Heart left ventricle (tissue), 13 donors: Measurements from ENCODE around the gene GNAT1.

Source experiments
- CTCF ChIP-seq, 12 donors: fragments of 200-600 bp; sonication (generic) in 4 of 12; IDR thresholded peaks; one replicate each; pipeline versions ENCODE4 v1.5.0 to v1.8.0; 2018 to 2022; ENCODE audit warnings: antibody characterized with exemption in 12 of 12, mild to moderate bottlenecking in 5 of 12
- POLR2A ChIP-seq, 2 donors: fragments of 450-650 bp; IDR thresholded peaks; one replicate each; pipeline ENCODE4 v1.6.1; 2017; ENCODE audit warnings: antibody characterized with exemption in 2 of 2, mild to moderate bottlenecking in 2 of 2, moderate library complexity in 2 of 2
- donor health status: ischemic (EF 13 %, LVEDD 7.1; RV severe dilation, severe dysfunction).
- donor health status: DM: no; HTN: yes; CAD: no.
- donor health status: DM: no; HTN: no; CAD: no.
- donor health status: ischemic (EF 25% LVEDD 6.9; RV normal size, moderate dysfunction).
- donor health status: ischemic (EF 25% LVEDD 5.7; RV mildly dilated, moderate dysfunction).
- donor health status: ischemic (EF 35%, LVEDD 5.7; RV mildly dilated, moderate dysfunction).
- donor health status: nonischemic (EF 11% LVEDD 7.7; RV severe dilation, severe dysfunction).
- donor health status: DM: yes; HTN: yes; CAD: no.
- donor health status: PGD.
- donor health status: ischemic (EF 29% LVEDD 5.4; RV normal size, mild dysfunction).
- donor health status: nonischemic (EF 23%, LVEDD 6.1; RV moderate dilation, normal function).

GRCh38 chr3:50182533-50183099 lies 8.8 kb upstream of the GNAT1 start:
- no peak for TF ChIP-seq CTCF (IDR thresholded peaks at IDR 0.05)
- no peak for TF ChIP-seq POLR2A (IDR thresholded peaks at IDR 0.05)
